ENCODE measurements around the gene HOXC9. TPM values are rescaled to one million over a fixed set of nuclear protein-coding genes. Genes with fewer than 3 reads are reported as not detected.

The HOXC9 gene
- total RNA-seq, 1 donor from 2014 or later: not detected

DNA sequence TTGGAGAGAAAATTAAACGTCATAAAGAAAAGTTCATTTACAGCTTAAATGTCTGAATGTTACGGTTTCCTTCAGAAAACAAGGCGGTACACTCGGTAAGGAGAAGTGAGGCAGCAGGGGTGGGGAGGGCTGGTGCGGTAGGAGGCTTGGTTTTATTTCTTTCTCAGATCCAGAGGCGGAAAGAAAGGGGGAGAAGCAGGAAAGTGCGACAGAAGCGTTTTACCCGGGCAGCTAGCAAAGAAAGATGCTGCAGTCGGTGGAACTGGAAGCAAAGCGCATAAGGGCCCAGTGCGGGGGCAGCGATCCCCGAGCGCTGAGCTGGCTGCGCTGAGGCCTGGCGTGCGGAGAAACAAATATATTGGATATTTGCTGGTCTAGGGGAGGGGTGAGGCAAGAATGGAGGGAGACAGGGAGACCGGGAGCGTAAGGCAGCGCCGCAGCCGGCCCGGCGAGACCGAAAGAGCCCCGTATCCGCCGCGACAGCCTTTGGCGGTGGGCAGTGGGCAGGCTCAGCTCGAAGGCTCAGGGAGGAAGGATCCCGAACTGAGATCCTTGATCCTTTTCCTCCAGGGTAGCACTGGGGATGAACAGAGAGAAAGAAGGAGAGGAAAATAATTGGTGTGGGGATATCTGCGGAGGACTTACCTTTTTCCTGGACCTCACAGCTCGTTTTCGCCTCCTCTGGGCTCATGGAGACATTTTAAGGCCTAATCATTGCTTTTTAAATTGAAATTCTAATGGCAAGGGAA lies 33.4 kb upstream of the HOXC9 start:
- Mint-ChIP-seq H3K27ac (no peak overlapping the region), H3K9me3 (no peaks in the 10 kb centered on the region), H3K4me3 (no peak overlapping the region), H3K4me1 (peaks cover 13% of the 10 kb centered on the region), H3K27me3 (peaks cover 95% of the 10 kb centered on the region), H3K36me3 (ENCODE audit: low read depth) (peaks cover 1% of the 10 kb centered on the region)
- intact Hi-C loops (cut with micrococcal nuclease): loop anchor here (1.0 kb wide), 1 partner anchor 8 kb away; the partner anchor contains the start of gene HOTAIR
- no peak for DNase-seq

DNA sequence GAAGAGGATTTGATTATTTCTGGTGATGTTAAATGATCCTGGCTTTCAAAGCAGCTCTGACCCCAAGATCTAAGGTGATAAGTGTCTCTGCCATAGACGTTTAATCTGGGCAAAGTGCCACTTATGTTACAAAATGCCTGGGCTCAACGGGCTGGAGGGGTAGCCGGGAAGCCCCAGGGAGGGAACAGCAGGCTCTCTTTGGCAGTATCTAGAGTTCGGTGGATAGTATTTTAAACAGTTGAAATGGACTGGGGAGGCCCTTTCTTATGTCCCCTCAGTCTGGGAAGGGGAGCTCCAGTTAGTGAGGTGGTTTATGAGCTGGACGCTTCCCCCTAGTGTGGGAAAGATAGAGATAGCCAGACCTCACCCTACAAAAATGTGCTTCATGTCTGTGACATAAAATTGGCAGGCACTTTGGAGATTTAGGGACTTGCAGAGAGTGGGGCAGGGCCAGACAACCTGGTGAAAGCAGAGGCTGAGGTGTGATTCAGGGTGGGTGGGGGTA lies 32.5 kb upstream of the HOXC9 start:
- Mint-ChIP-seq H3K9me3 (no peaks in the 10 kb centered on the region), H3K27me3 (peaks cover 96% of the 10 kb centered on the region), H3K27ac (no peak overlapping the region), H3K4me1 (peaks cover 13% of the 10 kb centered on the region), H3K4me3 (no peak overlapping the region), H3K36me3 (ENCODE audit: low read depth) (peaks cover 1% of the 10 kb centered on the region)
- no peak for DNase-seq
- intact Hi-C loops (cut with micrococcal nuclease): no loop called here

DNA sequence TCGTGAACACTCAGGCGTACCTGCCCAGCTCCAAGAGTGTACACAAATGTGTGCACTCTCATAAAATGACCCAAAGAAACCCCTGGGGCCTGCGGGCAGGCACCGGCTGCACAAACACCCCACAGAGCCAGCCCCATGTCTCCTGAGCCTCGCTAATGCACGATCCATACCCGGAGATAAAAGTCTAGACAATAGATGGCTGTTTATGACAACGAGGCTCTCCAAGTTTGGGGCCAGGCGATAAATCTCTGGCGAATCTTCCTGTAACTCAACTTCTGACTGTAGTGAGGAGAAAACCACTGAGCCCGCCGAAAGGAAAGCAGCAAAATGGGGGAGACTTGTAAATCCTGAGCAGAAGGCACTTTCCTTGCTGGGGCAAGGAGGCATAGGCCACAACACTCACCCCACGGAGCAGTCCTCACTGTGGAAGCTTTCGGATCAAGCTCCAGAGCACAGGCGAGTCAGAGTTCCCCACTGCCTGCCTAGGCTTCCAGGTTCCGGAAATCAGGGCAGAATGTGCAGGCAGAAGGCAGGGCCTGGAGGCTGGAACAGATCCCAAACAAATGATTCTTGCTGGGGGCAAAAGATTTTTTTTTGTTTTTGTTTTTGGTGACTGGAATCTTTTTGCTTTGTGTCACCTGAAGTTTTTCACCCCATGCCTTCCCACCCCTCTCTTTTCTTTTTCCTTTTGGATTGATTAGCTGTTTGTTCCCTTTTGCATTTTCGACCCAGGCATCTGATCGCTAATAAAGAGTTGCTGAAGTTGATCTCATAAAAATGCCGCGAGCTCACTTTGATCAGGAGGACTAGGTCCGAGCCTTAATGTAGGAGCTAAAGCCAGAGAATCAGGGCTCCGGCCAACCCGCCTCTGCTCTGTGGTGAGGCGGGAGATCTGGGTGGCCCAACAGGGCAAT lies 31.5 kb upstream of the HOXC9 start:
- no peak overlapping the region for H3K27ac Mint-ChIP-seq
- H3K36me3 Mint-ChIP-seq (ENCODE audit: low read depth): peaks cover 7% of the 10 kb centered on the region
- peaks cover 17% of the 10 kb centered on the region for H3K4me1 Mint-ChIP-seq
- intact Hi-C loops (cut with micrococcal nuclease): no loop called here
- peaks cover 96% of the 10 kb centered on the region for H3K27me3 Mint-ChIP-seq
- no peak overlapping the region for H3K4me3 Mint-ChIP-seq
- no peak for DNase-seq
- H3K9me3 Mint-ChIP-seq: peaks cover 6% of the 10 kb centered on the region

- intact Hi-C loops (cut with micrococcal nuclease): loop anchor here (5.0 kb wide), 1 partner anchor 43 kb away; no protein-coding TSS in a partner anchor
Measured at GRCh38 chr12:53969588-53970259, 30.2 kb upstream of the HOXC9 start.

DNA sequence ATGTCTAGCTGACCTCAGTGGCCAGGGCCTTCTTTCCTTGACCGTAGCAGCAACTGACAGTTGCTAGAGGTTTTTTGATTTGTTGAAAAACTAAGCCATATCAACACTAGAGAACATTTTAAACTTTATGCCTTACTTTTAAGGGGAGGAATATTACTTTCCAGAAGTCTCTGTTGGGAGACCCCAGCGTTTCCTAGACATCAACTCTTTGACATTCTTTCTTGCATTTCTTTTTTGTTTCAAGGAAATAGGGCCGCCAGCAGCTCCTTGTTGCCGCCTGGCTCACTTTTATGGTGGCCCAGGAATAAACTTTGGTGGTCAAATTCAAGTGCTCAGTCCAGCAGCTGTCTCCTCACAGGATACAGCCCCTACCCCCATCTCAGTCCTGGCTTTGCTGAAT lies 29.5 kb upstream of the HOXC9 start:
- no peak overlapping the region for H3K4me3 Mint-ChIP-seq
- H3K4me1 Mint-ChIP-seq: peaks cover 13% of the 10 kb centered on the region
- H3K27ac Mint-ChIP-seq: no peak overlapping the region
- H3K36me3 Mint-ChIP-seq (ENCODE audit: low read depth): peaks cover 7% of the 10 kb centered on the region
- H3K9me3 Mint-ChIP-seq: peaks cover 6% of the 10 kb centered on the region
- peaks cover 88% of the 10 kb centered on the region for H3K27me3 Mint-ChIP-seq
- intact Hi-C loops (cut with micrococcal nuclease): loop anchor here (5.0 kb wide), 1 partner anchor 42 kb away; no protein-coding TSS in a partner anchor
- DNase-seq: no peak

More at GRCh38 chr12:53969588-53970259, 30.2 kb upstream of the HOXC9 start:
- Mint-ChIP-seq H3K4me1 (peaks cover 11% of the 10 kb centered on the region), H3K9me3 (peaks cover 6% of the 10 kb centered on the region), H3K36me3 (ENCODE audit: low read depth) (peaks cover 7% of the 10 kb centered on the region), H3K27ac (no peak overlapping the region), H3K4me3 (no peak overlapping the region), H3K27me3 (peaks cover 91% of the 10 kb centered on the region)
- DNase-seq: no peak

GRCh38 chr12:53971129-53971528 lies 28.8 kb upstream of the HOXC9 start:
- no peak for DNase-seq
- intact Hi-C loops (cut with micrococcal nuclease): loop anchor here (5.0 kb wide), 1 partner anchor 41 kb away; no protein-coding TSS in a partner anchor
- Mint-ChIP-seq H3K36me3 (ENCODE audit: low read depth) (peaks cover 7% of the 10 kb centered on the region), H3K4me1 (peaks cover 15% of the 10 kb centered on the region), H3K9me3 (peaks cover 6% of the 10 kb centered on the region), H3K4me3 (no peak overlapping the region), H3K27me3 (peaks cover 88% of the 10 kb centered on the region), H3K27ac (no peak overlapping the region)

DNA sequence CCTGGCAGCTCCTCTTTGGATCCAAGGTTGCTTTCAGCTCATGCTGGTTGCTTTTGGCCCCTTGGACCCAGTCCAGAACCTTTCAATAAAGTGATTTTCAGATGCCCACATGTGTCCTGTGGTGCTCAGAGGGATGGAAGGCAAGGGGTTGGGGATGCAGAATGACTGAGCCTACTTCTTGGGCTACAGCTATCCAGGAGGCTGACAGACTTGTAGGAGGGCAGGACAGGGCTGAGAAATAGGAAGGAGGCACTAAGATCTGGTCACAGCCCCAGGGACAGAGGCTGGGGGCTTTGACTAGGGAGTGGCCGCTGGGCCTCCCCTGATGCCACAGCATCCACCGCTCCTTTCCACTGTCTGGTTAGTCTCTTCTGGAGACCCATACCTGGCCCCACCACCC lies 28.3 kb upstream of the HOXC9 start:
- Mint-ChIP-seq H3K27me3 (peaks cover 88% of the 10 kb centered on the region), H3K9me3 (peaks cover 6% of the 10 kb centered on the region), H3K4me1 (peaks cover 10% of the 10 kb centered on the region), H3K36me3 (ENCODE audit: low read depth) (peaks cover 7% of the 10 kb centered on the region), H3K4me3 (no peak overlapping the region), H3K27ac (peak overlapping the region; percentile 25)
- intact Hi-C loops (cut with micrococcal nuclease): loop anchor here (5.0 kb wide), 1 partner anchor 41 kb away; no protein-coding TSS in a partner anchor
- no peak for DNase-seq

GRCh38 chr12:53972152-53972702 lies 27.7 kb upstream of the HOXC9 start:
- DNase-seq: no peak
- intact Hi-C loops (cut with micrococcal nuclease): loop anchor here (5.0 kb wide), 1 partner anchor 40 kb away; no protein-coding TSS in a partner anchor
- Mint-ChIP-seq H3K27me3 (peaks cover 90% of the 10 kb centered on the region), H3K4me1 (peaks cover 9% of the 10 kb centered on the region), H3K9me3 (peaks cover 6% of the 10 kb centered on the region), H3K4me3 (no peak overlapping the region), H3K36me3 (ENCODE audit: low read depth) (peaks cover 7% of the 10 kb centered on the region), H3K27ac (peak overlapping the region; percentile 25)

DNA sequence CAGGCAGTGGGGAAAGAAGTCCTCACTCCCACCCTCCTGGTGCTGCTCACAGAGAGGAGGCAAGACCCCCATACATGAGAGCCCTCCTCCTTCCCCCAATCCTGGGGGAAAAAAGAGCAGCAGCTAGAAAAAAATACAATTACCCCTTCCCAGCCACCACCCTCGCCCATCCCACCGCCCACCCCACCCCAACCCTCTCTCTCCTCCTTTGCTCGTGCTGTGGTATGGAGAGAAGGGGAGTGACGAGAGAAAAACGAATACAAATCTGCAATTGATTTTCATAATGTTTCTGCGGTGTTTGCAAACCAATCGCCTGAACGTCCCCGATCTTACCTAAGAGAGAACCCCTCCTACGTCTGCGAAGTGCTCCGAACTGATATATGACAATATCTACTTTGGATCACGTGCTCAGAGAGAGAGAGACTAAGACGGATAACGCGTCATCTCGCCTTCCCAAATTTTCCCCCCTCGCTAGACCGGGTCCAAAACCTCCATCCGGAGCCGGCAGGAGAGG lies 27.2 kb upstream of the HOXC9 start, which contains the start of gene HOXC11:
HOXC11 (plus strand) TSS at position 405 of the 514 bp plus-strand sequence. CDS start 116 bp downstream, outside the sequence.
- intact Hi-C loops (cut with micrococcal nuclease): loop anchor here (5.0 kb wide), 1 partner anchor 40 kb away; no protein-coding TSS in a partner anchor
- peaks cover 9% of the 10 kb centered on the region for H3K4me1 Mint-ChIP-seq

DNA sequence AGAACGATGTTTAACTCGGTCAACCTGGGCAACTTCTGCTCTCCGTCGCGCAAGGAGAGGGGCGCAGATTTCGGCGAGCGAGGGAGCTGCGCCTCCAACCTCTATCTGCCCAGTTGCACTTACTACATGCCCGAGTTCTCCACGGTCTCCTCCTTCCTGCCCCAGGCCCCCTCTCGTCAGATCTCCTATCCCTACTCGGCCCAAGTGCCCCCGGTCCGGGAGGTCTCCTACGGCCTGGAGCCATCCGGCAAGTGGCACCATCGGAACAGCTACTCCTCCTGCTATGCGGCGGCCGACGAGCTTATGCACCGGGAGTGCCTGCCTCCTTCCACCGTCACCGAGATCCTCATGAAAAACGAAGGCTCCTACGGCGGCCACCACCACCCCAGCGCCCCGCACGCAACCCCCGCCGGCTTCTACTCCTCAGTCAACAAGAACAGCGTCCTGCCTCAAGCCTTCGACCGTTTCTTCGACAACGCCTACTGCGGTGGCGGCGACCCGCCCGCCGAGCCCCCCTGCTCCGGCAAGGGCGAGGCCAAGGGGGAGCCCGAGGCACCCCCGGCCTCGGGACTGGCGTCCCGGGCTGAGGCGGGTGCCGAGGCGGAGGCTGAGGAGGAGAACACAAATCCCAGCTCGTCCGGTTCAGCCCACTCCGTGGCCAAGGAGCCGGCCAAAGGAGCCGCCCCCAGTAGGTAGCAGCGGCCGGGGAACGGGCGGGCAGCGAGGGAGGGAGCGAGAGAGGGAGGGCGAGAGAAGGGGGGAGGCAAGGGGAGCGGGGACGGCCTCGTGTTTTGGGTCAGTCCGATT lies 26.5 kb upstream of the HOXC9 start:
- peaks cover 6% of the 10 kb centered on the region for H3K9me3 Mint-ChIP-seq
- H3K27ac Mint-ChIP-seq: peak overlapping the region; percentile 78
- intact Hi-C loops (cut with micrococcal nuclease): loop anchor here (1.0 to 5.0 kb wide), 4 partner anchors 7 to 73 kb away; no protein-coding TSS in a partner anchor

More for the DNA sequence above, 27.2 kb upstream of the HOXC9 start, which contains the start of gene HOXC11:
- no peak for DNase-seq
- H3K4me3 Mint-ChIP-seq: peak within 1 kb of the TSS; percentile 43
- peaks cover 90% of the 10 kb centered on the region for H3K27me3 Mint-ChIP-seq
- H3K27ac Mint-ChIP-seq: peak within 1 kb of the TSS; percentile 78
- H3K36me3 Mint-ChIP-seq (ENCODE audit: low read depth): peaks cover 7% of the 10 kb centered on the region
- H3K9me3 Mint-ChIP-seq: peaks cover 6% of the 10 kb centered on the region

DNA sequence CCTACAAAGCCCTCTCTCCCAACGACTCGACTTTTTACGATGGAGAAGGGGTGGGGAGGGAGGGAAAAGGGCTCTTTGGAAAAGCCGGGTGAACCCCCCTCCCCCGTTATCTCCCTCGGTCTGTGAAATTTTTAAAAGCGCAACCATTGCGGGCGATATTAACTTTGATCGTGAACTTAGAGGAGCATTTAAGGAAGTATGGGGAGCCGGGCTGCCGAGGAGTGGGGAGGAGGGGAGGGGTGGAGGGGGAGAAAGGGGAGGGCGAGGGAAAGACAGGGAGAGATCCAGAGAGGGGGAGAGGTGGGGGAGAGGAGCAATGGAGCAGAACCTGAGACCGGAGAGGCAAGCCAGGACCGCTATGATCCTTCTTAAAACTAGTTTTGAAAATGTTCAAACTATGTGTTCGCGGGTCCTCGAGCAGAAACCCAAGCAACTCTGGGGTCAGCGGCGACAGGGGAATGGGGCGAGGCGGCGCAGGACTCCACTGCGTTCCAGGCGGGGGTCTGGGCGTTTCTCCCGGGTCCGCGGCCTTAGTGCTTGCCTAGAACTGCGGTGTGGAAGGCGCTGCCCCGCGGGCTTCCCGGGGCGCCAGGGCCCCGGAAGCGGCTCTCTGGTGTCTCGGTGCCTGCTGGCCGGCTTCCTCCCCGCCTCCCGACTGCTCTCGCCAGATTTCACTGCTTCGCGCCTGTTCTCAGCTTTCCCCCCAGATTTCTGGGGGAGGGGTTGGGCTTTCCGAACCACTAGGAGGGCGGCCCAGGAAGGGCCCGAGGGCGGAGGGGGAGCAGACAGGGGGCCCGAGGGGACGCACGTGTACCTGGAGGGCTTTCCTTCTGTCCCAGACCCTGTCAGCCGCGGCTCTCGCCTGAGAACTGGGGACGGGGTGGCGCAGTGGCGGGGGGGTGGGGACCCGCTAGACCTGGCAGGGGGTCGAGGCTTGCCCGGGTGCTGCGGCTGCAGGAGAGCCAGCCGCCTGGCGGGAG lies 25.6 kb upstream of the HOXC9 start, which contains the start of gene HOTAIR:
HOTAIR (minus strand) TSS at position 871 of the 980 bp plus-strand sequence.
- H3K4me3 Mint-ChIP-seq: peak within 1 kb of the TSS; percentile 36
- intact Hi-C loops (cut with micrococcal nuclease): loop anchor here (1.0 to 5.0 kb wide), 4 partner anchors 8 to 72 kb away; no protein-coding TSS in a partner anchor
- H3K27ac Mint-ChIP-seq: peak within 1 kb of the TSS; percentile 80
- H3K9me3 Mint-ChIP-seq: peaks cover 6% of the 10 kb centered on the region
- H3K36me3 Mint-ChIP-seq (ENCODE audit: low read depth): peaks cover 7% of the 10 kb centered on the region
- peak; percentile 72 for DNase-seq
- peaks cover 89% of the 10 kb centered on the region for H3K27me3 Mint-ChIP-seq
- peaks cover 9% of the 10 kb centered on the region for H3K4me1 Mint-ChIP-seq

More for the DNA sequence above, 26.5 kb upstream of the HOXC9 start:
- Mint-ChIP-seq H3K4me3 (peak overlapping the region; percentile 43), H3K27me3 (peaks cover 89% of the 10 kb centered on the region), H3K4me1 (peaks cover 9% of the 10 kb centered on the region), H3K36me3 (ENCODE audit: low read depth) (peaks cover 7% of the 10 kb centered on the region)
- DNase-seq: no peak
